A172 (cell line): Measurements from ENCODE around the gene ARAP3. TPM values are rescaled to one million over a fixed set of nuclear protein-coding genes. Genes with fewer than 3 reads are reported as not detected.

Experiments
- DNase-seq: peaks from one replicate; pipeline ENCODE4 v3.0.0-alpha.2; 2015; ENCODE audit warnings: low spot score
- total RNA-seq: library from RNA; depleted of rRNA; stranded (reverse); fragments of >200 nt; shearing (Covaris generic); gene quantifications from 2 replicates; pipeline ENCODE4 v1.2.3, GENCODE V29; 2014

ARAP3 gene
- total RNA-seq, 1 experiment from 2014 or later = 6.8 TPM

- DNase-seq = no peak
These were observed 42.5 kb downstream of the ARAP3 start for GRCh38 chr5:141639357-141640050.

- no peak for DNase-seq
These were observed 43.3 kb downstream of the ARAP3 start for GRCh38 chr5:141638771-141639170.

GRCh38 chr5:141637767-141638419 is 44.1 kb downstream of the ARAP3 start:
- DNase-seq = no peak

- DNase-seq = no peak
These were observed 44.8 kb downstream of the ARAP3 start for GRCh38 chr5:141637123-141637766.

- peak; percentile 83 for DNase-seq
These were observed 45.5 kb downstream of the ARAP3 start, which contains the start of the genes HDAC3 and RELL2 for GRCh38 chr5:141636413-141637122. Gene HDAC3 (minus strand): TSS chr5:141636849. CDS start chr5:141636790, 59 bp downstream. Gene RELL2 (plus strand): TSS chr5:141636997. CDS start chr5:141638226, 1,229 bp downstream.

GRCh38 chr5:141636106-141636412 is 46.0 kb downstream of the ARAP3 start:
- no peak for DNase-seq

- no peak for DNase-seq
These were observed 46.4 kb downstream of the ARAP3 start for GRCh38 chr5:141635646-141636045.

GRCh38 chr5:141634720-141635119 is 47.3 kb downstream of the ARAP3 start:
- no peak for DNase-seq

- DNase-seq = no peak
These were observed 48.0 kb downstream of the ARAP3 start for GRCh38 chr5:141633871-141634561.

GRCh38 chr5:141632650-141633049 is 49.4 kb downstream of the ARAP3 start:
- no peak for DNase-seq

GRCh38 chr5:141630570-141631140 is 51.4 kb downstream of the ARAP3 start:
- no peak for DNase-seq

- no peak for DNase-seq
These were observed 53.7 kb downstream of the ARAP3 start for GRCh38 chr5:141628175-141628788.

- DNase-seq = no peak
These were observed 58.4 kb downstream of the ARAP3 start for GRCh38 chr5:141623611-141624010.

- DNase-seq = no peak
These were observed 58.8 kb downstream of the ARAP3 start for GRCh38 chr5:141623186-141623585.

GRCh38 chr5:141618804-141619554 is 63.1 kb downstream of the ARAP3 start, which contains the start of gene DIAPH1:
Gene DIAPH1 (minus strand): TSS chr5:141619000. CDS start chr5:141618914, 86 bp downstream.
- DNase-seq = peak; percentile 93

GRCh38 chr5:141618030-141618803 is 63.8 kb downstream of the ARAP3 start:
- DNase-seq = peak; percentile 51

- no peak for DNase-seq
These were observed 64.4 kb downstream of the ARAP3 start for GRCh38 chr5:141617682-141618029.

- no peak for DNase-seq
These were observed 64.9 kb downstream of the ARAP3 start for GRCh38 chr5:141617128-141617527.

- DNase-seq = no peak
These were observed 65.9 kb downstream of the ARAP3 start for GRCh38 chr5:141615991-141616720.
